ENCODE measurements around the gene PROX2. TPM values are rescaled to one million over a fixed set of nuclear protein-coding genes. Genes with fewer than 3 reads are reported as not detected.
A peak's percentile ranks its signal among the peaks of the same experiment; 100 is the strongest.

Gene PROX2
- not detected for total RNA-seq

DNA sequence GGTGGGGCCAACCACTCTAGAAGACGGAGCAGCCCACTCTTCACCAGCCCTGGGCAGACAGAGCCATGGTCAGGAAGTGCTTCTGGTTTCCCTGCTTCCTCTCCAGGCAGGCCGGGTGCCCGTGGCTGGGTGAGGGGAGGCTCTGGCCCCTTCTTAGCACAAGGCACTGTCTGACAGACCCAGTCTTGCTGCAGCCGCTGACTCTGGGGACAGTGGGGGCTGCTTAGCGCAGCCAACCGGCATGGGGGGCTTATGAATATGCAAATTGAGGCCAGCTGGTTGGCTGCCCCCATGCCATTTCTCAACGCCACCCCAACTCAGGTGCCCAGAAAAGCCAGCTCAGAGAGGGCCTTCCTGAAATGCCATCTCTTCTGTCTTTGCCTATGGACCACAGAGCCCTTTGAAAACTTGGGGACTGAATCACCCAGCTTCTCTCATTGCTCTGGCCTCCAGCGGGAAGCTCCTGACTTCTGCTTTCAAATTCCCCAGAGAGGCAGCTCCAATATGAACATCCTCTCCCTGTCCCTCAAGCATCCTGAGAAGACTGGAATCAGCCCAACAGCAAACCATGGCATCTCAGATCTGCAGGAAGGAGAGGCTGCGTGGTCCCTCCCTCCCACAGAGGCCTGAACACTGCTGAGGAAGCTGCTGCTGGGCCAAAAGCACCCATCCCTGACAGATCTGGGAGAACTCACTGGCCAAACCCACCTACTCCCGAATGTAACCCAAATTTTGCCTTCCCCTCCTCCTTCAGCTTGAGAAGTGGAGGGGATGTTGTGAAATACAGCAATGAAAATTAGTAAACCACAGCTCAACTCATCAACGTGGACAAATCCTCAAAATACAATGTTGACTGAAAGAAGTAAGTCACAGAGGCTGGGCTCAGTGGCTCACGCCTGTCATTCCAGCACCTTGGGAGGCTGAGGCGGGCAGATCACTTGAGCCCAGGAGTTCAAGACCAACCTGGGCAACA is at the start of gene PROX2:
PROX2 (minus strand) TSS at position 205 of the 973 bp plus-strand sequence. CDS start 12,311 bp downstream, outside the sequence.
- TF ChIP-seq CTCF (IDR thresholded peaks at IDR 0.05), result no peak
- TF ChIP-seq POLR2A (IDR thresholded peaks at IDR 0.05), result no peak
- no peak for TF ChIP-seq POLR2AphosphoS5 (IDR thresholded peaks at IDR 0.05; ENCODE audit: insufficient read depth in 1 of 2, low read depth in 1 of 2)
- H3K27me3 ChIP-seq, result no peaks in the 10 kb centered on the region
- intact Hi-C loops (cut with DNase I), result no loop called here
- DNase-seq (ENCODE audit: extremely low spot score in 2 of 2), result no peak
- H3K9me3 ChIP-seq, result no peaks in the 10 kb centered on the region
- no peaks in the 10 kb centered on the region for H3K4me1 ChIP-seq
- no peaks in the 10 kb centered on the region for H3K36me3 ChIP-seq
- no peak within 1 kb of the TSS for H3K27ac ChIP-seq
- no peak within 1 kb of the TSS for H3K4me3 ChIP-seq

DNA sequence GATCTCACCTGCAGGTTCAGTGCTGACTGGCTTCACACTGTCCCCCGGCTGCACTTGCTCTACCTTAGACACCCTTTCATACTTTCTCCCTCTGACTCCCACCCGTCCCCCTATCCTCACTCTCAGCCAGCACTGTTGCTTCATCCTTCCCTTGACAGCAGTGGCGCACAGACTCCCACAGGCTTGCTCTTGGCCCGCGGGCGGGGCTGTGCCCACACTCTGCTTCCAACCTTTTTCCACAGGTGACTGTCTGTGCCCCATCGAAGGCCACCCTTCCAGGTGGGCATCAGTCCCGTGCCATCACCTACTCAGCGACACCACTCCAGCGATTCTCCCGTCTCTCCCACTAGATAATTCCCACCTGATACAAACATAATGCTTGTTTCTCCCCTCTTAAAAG is 48.1 kb upstream of the PROX2 start:
- H3K27ac ChIP-seq, result no peak overlapping the region
- intact Hi-C loops (cut with DNase I), result no loop called here
- DNase-seq (ENCODE audit: extremely low spot score in 2 of 2), result no peak
- TF ChIP-seq POLR2AphosphoS5 (IDR thresholded peaks at IDR 0.05; ENCODE audit: insufficient read depth in 1 of 2, low read depth in 1 of 2) (no peak), CTCF (IDR thresholded peaks at IDR 0.05) (no peak), POLR2A (IDR thresholded peaks at IDR 0.05) (no peak)
- H3K4me3 ChIP-seq, result no peak overlapping the region
- H3K4me1 ChIP-seq, result peaks cover 9% of the 10 kb centered on the region
- H3K27me3 ChIP-seq, result no peaks in the 10 kb centered on the region
- H3K9me3 ChIP-seq, result no peaks in the 10 kb centered on the region
- no peaks in the 10 kb centered on the region for H3K36me3 ChIP-seq

DNA sequence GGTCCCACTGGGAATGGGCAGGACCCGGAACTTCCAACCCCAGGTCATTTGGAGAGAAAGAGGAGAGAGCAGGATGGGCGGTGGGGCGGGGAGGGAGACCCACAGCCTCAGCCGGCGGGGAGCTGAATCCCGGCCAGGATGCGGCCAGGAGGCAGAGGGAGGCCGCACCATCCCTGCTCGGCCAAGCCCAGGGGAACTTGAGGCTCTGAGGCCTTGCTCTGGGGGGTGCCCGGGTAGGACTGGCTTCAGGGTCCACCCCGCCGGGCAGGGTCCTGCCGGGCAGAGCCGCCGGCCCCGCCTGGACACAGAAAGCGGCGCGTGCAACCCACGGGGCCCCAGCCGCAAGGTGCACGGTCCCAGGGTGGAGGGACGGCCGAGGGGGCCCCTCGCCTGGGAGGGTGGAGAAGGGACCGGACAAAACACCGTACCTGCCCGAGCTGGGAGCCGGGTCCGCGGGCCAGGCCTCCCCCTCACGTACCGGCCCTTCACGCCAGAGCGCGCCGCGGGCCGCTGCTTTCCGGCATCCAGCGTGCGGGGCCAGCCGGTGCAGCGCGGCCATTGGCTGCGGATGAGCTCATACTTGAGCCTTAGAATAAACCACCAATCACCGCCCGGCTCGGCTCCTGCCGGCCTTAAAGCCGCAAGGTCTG is 46.9 kb upstream of the PROX2 start, which contains the start of gene RPS6KL1:
RPS6KL1 (minus strand) TSS at position 509 of the 650 bp plus-strand sequence. CDS start 1,719 bp downstream, outside the sequence.
- Histone ChIP-seq H3K27me3 (no peaks in the 10 kb centered on the region), H3K36me3 (no peaks in the 10 kb centered on the region), H3K27ac (no peak within 1 kb of the TSS), H3K9me3 (no peaks in the 10 kb centered on the region), H3K4me3 (peak within 1 kb of the TSS; percentile 50 to 57), H3K4me1 (peaks cover 18% of the 10 kb centered on the region)
- intact Hi-C loops (cut with DNase I), result no loop called here
- no peak for DNase-seq (ENCODE audit: extremely low spot score in 2 of 2)
- peak in 1 of 2 donors; percentile 32 for TF ChIP-seq POLR2AphosphoS5 (IDR thresholded peaks at IDR 0.05; ENCODE audit: insufficient read depth in 1 of 2, low read depth in 1 of 2)
- TF ChIP-seq POLR2A (IDR thresholded peaks at IDR 0.05), result no peak
- no peak for TF ChIP-seq CTCF (IDR thresholded peaks at IDR 0.05)

DNA sequence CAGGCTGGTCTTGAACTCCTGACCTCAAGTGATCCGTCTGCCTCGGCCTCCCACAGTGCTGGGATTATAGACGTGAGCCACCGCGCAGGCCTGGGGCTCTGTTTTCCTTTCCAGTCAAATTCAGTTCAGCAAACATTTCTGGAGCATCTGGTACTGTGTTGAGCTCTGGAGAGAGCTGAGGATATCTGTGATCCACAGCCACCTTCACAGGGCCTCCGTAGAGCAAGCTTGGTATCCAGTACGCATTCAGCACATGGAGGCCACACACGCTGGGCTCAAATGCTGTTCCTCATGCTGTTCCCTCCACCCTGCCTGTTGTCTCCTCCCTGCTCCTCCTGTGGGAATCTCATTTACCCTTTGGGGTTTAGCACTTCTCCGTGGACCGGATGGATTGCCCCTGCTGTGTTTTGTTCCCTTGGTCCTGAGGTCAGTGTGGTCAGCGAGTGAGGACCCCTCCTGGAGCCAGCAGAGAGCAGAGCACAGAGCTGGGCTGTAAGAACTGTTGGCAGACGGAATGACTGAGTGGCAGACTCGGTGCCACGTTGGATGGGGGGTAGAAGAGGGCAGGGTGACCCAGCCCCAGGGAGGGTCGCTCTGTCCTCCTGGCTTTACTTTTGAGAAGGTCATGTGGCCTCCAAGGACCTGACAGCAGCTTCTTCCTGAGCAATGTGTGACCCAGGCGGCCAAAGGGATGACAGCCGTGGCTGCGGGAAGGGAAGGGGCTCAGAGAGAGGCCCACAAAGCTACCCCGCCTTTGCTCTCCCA is 46.2 kb upstream of the PROX2 start:
- TF ChIP-seq CTCF (IDR thresholded peaks at IDR 0.05) (no peak), POLR2AphosphoS5 (IDR thresholded peaks at IDR 0.05; ENCODE audit: insufficient read depth in 1 of 2, low read depth in 1 of 2) (no peak), POLR2A (IDR thresholded peaks at IDR 0.05) (no peak)
- Histone ChIP-seq H3K4me3 (peak overlapping the region; percentile 50 to 57), H3K4me1 (peaks cover 25% of the 10 kb centered on the region), H3K27ac (no peak overlapping the region), H3K27me3 (no peaks in the 10 kb centered on the region), H3K9me3 (no peaks in the 10 kb centered on the region), H3K36me3 (no peaks in the 10 kb centered on the region)
- no peak for DNase-seq (ENCODE audit: extremely low spot score in 2 of 2)
- intact Hi-C loops (cut with DNase I), result no loop called here
